Fibroblast of skin of back (primary cell): ENCODE data around the gene SHANK2.

Experiments used
- DNase-seq: peaks from one replicate; pipeline ENCODE4 v3.0.0-alpha.2; 2013

Gene SHANK2

DNA sequence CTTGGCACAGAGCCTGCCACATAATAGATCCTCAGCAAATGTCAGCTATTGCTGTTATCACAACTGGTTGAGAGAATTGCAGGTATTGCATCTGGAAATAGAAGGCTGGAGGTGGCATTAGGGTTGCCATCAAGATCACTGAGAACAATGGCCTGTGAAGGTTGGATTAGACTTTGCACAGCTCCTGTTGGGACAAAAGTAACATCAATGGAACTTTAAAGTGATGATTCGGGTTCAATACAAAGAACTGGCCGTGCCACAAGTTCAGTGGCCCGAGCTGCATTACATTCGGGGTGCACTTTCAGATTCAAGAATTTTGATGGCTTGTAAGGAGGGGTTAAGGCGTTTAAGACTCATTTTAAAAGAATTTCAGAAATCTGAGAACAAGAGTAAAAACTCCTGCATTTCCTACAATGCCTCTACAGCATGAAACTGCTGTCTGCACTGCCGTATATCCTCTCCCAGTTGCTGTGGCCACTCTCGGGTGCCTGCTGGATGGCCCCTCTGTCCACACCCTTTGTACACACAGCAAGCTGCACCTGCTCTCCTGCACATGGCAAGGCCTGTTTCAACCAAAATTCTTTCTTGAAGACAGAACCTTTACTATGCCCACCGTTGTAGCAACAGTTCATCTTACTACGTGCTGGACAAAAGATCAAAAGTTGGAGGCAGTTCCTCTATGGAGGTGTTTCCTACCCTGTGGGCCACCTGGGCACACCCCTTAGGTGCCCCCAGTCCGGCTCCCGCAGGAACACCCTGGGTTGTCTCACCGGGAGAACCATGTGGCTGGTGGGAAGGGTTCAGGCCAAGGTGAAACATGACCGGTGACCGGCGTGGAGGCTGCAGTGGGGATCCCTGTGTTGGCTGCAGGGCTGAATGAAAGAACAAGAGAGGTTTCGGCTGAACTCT is 17.5 kb upstream of the SHANK2 start:
- no peak for DNase-seq

DNA sequence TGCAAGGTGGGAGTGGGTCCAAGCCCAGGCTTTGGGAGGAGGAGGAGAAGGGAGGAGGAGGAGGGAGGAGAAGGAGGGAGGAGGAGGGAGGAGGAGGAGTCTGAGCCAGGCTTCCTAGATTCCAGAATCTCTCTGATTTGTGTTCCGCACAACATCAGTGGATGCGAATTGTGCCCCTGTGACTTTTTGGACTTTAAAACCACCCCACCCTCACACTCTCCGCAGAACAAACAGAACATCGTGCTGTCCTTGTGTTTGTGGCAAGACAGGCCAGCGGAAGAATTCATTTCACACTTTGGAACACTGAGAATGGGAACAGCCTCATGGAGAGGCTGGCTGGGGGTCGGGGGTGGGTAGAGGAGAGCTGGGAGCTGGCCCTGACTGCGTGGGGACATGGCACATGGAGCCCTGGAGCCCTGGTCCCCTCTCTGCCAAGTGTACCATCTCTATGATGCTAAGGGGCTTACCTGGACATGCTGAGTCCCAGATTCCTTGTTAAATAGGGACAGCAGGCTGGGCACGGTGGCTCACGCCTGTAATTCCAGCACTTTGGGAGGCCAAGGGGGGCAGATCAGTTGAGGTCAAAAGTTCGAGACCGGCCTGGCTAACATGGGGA is 16.4 kb upstream of the SHANK2 start:
- no peak for DNase-seq

DNA sequence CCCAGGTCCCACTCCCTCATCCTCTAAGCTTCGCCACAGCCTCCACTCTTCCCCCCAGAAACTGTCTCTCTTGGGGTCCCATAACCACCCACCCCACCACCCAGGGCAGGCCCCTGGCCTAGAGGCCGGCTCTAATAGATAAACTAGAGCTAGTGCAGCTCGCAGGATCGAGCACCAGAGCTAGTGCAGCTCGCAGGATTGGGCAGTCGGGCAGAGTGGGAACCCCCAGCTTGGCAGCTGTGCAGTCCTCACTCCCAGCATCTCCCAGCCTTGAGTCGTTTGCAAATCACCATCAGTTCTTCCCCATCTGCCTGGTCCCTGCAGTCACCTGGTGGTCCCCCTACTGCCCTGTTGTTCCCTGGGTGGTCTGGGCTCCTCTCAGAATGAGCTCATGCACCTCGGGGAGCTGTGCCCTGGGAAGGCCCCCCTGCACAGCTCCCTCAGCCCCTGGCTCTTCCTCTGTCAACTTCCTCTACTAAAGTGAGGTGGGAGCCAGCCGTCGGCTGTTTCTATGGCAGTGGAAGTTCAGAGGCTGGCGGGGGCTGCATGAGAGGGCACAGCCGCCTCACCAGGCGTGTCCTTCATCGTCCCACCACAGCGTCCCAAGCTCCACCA is 15.5 kb upstream of the SHANK2 start:
- DNase-seq = no peak

DNA sequence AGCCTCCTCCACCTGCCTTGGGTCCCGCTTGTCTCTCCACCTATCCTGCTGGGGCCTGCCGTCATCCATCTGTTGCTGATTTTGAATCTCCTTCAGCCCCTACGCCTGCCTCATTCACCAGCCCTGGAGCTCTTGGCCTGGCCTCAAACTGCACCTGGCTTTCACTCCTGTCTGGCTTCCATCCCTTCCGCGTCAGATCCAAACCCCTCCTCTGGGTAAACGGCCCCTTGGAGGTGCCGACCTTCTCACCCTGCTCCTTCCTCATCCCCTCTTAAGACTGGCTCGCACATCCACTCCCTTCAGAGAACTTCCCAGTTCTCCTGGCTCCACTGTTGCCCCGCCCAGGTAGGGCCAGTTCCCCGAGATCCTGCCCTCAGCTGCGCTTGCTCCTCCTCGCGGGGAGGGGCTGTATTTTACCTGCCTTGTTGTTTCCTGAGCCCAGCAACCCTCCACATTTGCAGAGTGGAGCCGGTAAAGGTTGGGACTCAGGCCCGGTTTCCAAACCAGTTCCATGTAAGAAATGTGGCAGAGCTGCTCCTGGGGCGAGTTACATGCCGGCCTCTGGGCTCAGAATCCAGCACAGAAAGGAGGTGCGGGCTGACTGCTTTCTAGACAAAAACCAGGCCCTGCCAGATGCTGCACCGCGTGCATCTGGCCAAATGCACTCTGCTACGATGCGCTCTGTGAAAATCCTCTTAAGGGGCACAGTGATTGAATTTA is 13.9 kb upstream of the SHANK2 start:
- no peak for DNase-seq

DNA sequence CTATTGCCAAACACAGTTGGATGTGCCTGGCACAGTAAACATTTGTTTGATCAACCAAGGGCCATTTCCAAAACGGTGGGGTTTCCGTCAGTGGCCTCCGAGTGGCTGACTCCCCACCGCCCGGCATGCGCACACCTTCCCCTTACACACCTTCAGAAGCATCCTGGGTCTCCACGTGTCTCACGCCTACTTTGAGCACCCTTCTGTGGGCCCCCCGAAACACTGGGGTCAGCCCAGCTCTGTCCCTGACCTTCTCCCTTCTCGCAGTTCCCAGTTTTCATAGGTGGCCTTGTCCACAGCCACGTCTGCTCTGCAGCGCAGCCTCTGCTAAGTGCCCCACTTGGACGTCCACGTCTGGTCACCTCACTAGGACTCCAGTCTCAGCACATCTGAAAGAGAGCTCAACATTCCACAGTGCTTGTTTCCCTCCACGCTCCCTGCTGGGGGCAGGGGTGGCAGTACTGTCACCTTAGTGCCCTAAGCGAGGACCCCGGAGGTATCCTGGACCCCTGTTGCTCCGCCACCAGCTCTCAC is 13.2 kb upstream of the SHANK2 start:
- no peak for DNase-seq

DNA sequence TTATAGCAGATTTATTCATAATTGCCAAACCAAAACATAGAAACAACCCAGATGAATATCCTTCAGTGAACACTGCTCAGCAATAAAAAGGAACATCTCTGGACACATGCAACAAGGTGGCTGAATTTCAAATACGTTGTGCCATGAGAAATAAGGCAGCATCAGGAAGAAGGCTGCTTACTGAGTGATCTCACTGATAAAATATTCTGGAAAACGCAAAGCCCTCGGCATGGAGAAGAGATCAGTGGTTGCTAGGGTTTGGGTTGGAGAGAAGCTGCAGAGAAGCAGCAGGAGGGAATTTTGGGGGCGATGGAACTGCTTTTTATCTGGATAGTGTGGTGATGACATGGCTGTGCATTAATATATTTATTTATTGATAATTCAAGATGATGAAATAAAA is 11.0 kb upstream of the SHANK2 start:
- peak; percentile 25 for DNase-seq

DNA sequence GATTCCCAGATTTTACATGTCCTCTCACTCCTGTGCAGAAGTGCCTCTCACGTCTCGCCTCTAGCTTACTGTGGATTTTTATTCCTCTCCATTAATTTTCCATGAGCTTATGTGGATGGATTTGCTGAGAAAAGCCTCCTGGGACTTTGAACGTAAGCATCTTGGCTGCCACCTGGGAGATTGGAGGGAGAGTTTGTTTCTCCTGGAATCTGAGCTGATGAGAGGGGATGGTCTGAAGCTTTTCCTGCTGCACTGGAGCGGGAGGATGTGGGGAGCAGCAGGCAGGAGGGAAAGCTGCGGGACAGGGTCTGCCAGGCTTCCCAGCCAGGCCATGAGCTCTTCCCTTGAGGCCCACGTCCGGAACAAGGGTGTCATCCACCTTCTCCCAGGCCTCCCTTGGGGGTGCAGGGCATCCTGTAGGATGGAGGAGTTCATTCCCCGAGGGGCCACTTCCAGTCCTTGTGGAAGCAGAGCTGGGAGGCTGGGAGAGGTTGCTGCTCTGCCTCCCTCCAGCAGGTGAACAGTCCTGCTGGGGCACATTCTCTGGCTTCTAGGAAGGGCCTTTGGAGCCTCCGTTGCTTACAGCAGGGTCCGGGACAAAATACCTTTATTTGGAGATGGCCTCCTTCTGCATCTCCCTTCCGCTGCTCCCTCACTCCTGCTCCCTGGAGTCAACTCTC is 3.6 kb upstream of the SHANK2 start:
- DNase-seq = no peak

DNA sequence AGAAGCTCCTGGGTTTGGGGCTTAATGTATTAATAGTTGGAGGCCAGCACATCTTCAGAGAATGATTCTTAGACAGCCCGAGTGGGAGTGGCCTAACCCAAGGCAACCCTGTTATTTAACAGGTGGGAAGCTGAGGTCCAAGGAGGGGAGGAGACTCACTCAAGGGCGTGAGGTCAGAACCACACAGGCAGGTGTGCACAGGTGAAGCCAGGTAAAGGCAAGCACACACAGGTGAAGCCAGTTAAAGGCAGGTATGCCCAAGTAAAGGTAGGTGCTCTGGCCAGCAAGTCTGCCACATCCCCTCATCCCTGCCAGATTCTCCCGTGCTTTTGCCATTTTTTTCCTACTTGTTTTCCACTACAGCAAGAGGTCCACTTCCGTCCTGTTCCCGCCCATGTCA is 2.9 kb upstream of the SHANK2 start:
- DNase-seq = no peak

DNA sequence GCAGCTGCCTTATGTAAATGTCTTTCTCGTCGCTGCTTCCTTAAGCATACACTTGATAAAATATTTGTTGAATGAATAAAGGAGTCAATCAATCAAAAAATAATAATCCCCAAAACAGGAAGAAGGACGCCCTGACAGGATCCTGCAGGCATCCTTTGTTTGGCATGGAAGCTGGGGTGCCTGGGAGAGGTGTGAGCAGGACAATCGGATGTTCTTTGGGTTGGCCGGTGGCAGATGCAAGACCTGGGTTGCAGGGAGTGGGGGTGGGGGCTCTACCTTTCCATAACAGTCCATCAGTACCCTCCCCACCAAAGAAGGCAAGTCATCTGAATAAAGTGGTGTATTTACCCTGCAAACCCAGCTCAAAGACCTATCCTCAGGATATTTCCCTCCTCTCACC is 1.4 kb upstream of the SHANK2 start:
- no peak for DNase-seq

DNA sequence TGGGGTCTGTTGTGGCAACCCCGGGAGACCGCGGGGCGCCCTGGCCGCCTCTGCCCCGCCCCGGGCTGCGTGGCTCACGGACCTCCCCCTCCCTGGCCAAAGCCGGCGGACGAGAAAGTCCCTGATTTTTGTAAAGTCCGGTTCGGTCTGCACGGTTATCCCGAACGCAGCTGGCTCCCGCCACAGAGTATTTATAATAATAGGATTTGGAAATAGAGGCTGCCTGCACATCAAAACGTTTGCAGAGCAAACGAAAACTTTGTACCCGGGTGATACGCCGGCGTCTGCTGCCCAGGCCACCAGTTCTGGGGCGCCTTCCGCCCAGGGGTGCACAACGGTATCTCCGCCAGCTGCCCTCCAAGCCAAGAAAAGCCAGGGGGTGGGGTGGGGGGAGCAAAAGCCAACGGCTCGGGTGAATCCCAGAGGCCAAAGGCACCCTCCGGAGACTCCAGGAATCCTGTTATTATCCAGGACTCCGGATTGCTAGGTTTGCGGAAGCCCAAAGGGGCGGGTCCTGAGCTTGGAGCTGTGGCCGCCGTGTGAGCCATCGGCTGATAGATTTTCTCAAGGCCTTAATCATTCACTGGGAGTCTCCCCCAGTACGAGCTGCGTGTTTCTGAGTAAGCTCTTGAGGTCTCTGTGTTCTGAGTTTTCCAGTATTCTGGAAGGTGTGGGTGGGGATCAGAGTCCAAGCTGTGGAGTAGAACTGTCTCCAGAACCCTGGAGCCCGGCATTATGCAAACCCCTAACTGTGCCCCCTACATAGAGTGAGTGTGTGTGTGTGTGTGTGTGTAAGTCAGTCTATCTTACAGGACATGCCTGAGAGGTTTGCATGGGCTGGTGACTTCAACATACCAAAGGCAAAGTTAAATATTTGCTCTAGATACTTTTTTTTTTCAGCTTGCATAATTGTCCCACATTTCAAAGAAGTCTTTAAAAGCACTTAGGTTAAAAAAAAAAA is 673 bp upstream of the SHANK2 start:
- peak; percentile 59 for DNase-seq

DNA sequence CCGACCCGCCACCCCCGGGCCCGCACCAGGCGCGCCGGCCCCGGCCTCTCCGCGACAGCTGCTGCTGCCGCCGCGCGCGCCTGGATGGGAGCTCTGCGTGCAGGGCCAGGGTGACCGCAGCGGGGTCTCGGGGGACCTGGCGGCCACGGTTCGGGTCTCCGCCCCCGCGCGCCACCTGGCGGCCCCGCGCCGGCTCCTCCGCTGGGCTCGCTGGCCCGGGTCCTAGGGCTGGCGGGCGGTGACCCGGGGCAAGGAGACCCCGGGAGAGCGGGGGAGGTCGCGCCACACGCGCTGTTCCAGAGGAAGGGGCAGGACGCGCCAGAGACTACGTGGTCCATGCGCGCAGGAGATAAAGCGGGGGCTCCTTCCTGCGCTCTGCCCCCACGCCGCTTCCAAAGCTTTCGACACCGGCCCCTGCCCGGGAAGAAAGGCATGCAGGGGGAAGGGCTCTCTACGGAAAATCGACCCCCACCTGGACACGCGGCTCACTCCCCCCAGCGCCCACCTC is 562 bp downstream of the SHANK2 start:
- peak; percentile 9 for DNase-seq

DNA sequence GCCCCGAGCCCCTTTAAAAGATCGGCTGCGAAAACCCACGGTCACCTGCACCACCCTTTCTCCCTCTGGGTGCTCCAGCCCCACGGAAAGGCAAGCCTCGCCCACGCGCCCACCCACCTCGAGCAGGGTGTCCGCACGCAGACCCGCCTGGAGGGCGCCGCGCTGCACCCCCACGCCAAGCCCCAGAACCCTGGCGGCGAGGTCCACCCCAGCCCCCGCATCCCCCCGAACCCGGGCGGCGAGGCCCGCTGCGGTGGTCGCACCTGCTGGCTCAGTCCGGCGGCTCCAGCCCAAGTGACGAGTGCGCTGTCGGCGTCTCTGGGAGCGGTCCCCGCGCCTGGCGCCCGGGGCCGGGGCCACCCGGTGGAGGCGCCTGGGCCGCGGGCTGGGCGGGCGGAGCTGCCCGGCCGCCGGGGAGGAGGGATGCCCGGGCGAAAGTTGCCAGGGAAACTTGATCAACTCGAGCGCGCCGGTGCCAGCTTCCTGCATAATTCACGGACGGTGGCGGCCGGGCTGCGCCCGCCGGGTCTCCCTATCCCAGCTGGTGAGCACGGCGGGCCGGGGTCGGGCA is 1.1 kb downstream of the SHANK2 start:
- DNase-seq = no peak

DNA sequence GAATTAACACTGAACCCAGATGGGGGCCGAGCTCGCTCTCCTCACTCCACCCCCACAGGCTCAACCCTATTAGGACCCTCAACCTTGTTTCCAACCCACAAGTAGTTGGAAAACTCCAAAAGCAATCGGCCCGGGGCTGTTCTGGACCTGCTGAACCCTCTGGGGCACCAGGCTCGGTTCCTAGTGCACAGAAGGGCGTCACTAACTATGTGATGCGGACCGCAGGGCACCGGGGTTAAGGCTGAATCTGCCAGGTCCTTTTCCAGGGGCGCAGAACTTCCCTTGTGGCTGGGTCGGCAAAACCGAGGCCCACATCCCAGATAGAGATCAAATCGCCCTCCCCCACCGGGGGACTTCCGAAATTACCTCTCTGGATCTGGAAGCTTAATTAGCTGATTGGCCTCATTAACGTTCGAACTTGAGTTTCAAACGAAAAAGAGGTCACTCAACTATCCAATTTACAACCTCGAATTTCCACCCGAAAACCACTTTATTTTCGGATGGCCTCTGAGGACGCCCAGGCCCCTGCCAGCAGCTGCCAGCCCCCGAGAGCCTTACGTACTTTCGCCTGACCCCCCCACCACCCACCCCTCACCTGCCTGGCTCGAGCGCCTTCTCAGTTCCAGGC is 1.7 kb downstream of the SHANK2 start:
- DNase-seq = no peak

DNA sequence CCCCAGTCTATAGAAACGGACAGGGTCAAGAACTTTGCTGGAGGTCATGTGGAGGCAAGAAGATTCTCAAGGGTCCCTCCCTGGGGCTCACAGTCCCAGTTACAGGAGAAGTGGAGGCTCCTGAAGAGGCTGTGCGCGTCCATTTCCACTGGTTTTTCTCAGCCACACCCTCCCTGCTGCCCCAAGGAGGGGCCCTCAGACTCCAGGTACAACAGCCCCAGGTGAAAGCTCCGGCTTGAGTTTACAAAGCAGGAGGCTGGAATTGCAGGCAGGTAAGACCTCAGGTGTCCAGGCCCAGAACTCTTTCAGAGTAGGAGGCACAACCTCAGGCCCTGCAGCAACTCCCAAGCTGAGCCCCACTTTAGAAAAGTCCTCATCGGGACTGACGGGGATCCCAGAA is 3.1 kb downstream of the SHANK2 start:
- no peak for DNase-seq

DNA sequence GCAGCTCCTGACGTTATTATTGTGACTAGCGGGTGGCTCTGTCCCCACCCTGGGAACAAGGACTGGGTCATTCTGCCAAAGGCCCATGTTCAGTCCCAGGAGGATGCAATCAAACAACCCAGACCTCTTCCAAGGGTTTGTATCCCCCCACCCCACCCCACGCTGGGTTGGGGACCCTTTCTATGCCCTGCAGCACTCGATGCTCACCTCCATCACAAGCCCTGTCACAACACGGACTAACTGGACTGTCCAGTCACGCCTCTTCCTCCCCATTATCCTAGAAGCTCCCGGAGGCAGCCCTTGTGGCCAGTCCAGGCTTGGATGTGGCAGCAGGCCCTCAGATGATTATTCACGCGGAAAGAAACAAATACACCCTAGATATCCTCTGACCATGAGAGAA is 3.7 kb downstream of the SHANK2 start:
- no peak for DNase-seq

DNA sequence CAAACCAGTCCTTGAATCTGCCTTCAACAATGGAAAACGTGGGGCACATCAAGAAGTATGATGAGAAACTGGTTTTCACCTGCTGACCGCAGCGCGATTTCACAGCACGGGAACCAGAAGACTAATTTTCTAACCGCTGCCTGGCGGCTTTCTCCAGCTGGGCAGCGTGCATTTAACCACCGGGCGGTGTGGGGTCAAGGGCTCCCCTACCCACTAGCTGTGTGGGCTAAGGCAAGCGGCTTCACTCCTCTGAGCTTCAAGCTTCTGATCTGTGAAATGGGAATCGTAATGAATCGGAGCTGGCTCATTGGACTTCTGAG is 4.2 kb downstream of the SHANK2 start:
- no peak for DNase-seq

DNA sequence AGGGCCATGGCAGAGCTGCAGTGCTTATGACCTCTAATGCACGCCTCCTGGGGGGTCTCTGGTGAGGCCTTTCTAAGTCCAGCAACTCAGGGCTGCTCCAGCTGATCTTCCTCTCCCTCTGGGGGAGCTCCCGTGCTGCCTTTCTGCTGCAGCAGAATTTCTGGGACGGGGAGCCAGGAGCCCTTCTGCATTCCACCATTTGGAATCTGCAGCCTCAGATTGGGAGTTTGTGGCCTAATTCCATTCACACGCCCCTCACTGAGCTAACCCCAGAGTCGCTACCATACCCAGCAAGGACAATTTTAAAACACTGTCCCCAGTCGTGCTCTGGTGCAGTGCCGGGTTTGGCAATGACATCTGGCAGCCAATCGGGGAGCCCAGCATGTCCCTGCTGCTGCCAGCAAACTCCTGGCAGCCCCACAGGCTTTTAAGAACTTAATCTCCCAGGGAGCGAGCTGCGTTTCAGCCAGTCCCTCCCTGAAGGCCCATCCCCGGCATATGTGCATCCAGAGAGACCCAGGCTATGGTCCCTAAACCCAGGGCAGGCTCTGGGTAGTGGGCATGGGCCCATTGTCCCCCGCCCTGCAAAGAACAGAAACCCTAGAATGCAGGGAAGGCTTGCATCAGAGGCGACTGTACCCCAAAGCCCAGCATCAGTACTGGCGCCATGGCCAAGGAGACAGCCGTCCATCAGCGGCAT is 4.7 kb downstream of the SHANK2 start:
- no peak for DNase-seq

DNA sequence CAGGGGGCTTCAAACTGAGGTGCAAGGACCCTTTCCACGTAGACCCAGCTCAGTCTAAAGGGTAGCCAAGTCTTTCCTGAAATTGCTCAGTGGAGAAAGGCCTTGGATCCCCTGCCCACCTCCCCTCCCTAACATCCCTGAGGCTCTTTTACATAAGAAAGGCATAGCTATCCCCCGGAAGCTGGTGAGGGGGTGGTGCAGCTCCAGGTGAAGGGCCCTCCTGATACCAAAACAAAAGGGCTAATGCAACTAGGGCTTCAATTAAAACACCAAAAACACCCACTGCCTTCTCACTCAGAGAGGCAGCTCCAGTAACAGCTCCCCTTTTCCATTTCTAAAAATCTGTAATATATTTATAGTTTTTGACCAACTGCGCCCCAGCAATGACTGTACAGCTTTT is 5.8 kb downstream of the SHANK2 start:
- no peak for DNase-seq

DNA sequence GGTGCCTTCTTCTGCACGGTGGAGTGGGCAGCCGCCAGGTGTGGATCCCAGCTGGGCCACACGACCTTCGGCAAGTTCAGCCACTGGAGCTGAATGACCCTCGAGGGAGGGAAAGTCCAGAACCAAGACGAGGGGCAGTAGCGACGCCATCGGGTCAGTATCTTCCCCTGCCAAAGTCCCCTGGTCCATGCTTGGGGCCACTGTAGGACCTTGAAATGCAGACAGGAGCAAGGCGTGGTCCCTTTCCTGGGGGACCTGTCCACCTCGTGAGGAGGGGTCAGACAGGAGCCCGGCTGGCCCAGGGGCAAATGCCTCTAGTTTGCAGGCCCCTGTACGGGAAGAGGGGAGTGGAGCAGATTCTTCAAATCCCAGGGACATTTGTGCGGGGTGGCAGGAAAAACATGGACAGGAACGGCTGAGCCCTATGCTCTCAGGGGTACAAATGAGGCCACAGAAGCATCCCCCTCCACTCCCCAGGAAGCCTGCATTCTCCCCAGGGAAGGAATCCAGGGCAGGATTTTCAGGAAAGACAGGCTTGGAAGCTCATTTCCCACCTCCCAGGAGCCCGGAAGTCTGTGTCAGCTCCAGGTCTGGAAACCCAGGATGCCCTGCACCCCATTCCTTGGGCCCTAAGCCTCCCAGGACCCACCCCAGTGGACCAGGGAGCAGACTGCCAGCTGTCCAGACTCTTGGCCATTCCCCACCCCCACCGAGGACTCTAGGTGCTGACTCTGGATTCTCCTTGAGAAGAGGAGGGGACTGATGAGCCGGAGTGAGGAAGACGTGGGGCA is 6.6 kb downstream of the SHANK2 start:
- no peak for DNase-seq
